HCT116 (cell line): ENCODE measurements around the gene SLC22A8. TPM values are rescaled to one million over a fixed set of nuclear protein-coding genes. Genes with fewer than 3 reads are reported as not detected.

Experiments
- ATAC-seq: fragments of 200-7000 bp; cut with Tn5 transposase; 2 replicates; pipeline ENCODE4 v1.9.1; 2020; ENCODE audit warnings: mild to moderate bottlenecking, moderate library complexity
- BruUV-seq: library from RNA; stranded (reverse); fragments of 400-500 nt; replicated peaks from 2 replicates; lab custom pipeline; 2021; lab: Mats Ljungman, UMichigan
- CTCF ChIA-PET: fragments of 300-600 bp; sonication (Branson Sonifier 250); formaldehyde crosslinking; loops from one replicate; lab custom pipeline; 2021; ENCODE audit warnings: antibody characterized with exemption; lab: Charles Lee
- POLR2A ChIA-PET: fragments of 300-600, 350-600 bp; sonication (Branson Sonifier 250); formaldehyde crosslinking; loops from one replicate; lab custom pipeline; 2021; ENCODE audit warnings: antibody characterized with exemption; lab: Charles Lee
- RAD21 ChIA-PET, 2 experiments: fragments of 300-600 bp; sonication (Branson Sonifier 250); formaldehyde crosslinking; loops; one replicate each; lab custom pipeline; 2023; ENCODE audit warnings: low total read pairs in 2 of 2; ENCODE audit not compliant: uncharacterized antibody in 2 of 2, unreplicated experiment in 2 of 2, low non-redundant PET in 1 of 2; lab: Charles Lee
- DNase-seq: peaks from one replicate; pipeline ENCODE4 v3.0.0-alpha.2; 2010; ENCODE audit warnings: low read depth, low spot score
- H2AFZ ChIP-seq: fragments of 200-600 bp; shearing (Covaris generic), sonication (generic); 2 replicates; pipeline ENCODE4 v1.6.1; 2017; ENCODE audit warnings: low read depth, mixed run types, mixed read lengths, antibody characterized with exemption, low read length; ENCODE audit not compliant: poor library complexity, severe bottlenecking
- H3K27ac ChIP-seq: 2 replicates; pipeline ENCODE4 v1.5.1; 2012; ENCODE audit warnings: low read depth, low read length
- H3K27me3 ChIP-seq: fragments of 200-600 bp; sonication (generic); 2 replicates; pipeline ENCODE4 v1.6.1; 2016; ENCODE audit warnings: mixed run types, low read length, mixed read lengths; ENCODE audit not compliant: insufficient read depth
- H3K36me3 ChIP-seq, 2 experiments: fragments of 200-500 bp in 1 of 2; fragments of 200-600 bp in 1 of 2; sonication (Bioruptor generic) in 1 of 2; sonication (generic) in 1 of 2; 2 replicates each; pipeline versions ENCODE4 v1.5.1 to v1.6.1; 2014 to 2016; ENCODE audit warnings: low read length in 2 of 2, inconsistent platforms in 1 of 2, mixed read lengths in 1 of 2, mixed run types in 1 of 2; ENCODE audit not compliant: insufficient read depth in 2 of 2, control insufficient read depth in 1 of 2
- H3K4me1 ChIP-seq, 2 experiments: fragments of 200-600 bp in 1 of 2; sonication (generic) in 1 of 2; 2 replicates each; pipeline versions ENCODE4 v1.5.1 to v1.6.1; 2012 to 2017; ENCODE audit warnings: low read length in 2 of 2, inconsistent platforms in 1 of 2, mild to moderate bottlenecking in 1 of 2, mixed read lengths in 1 of 2, mixed run types in 1 of 2, moderate library complexity in 1 of 2; ENCODE audit not compliant: insufficient read depth in 2 of 2, control insufficient read depth in 1 of 2
- H3K4me2 ChIP-seq: fragments of 200-600 bp; sonication (generic); 2 replicates; pipeline ENCODE4 v1.6.1; 2017; ENCODE audit warnings: mixed run types, low read length, mixed read lengths
- H3K4me3 ChIP-seq, 2 experiments: fragments of 200-600 bp in 1 of 2; sonication (generic) in 1 of 2; replicated peaks in 1 of 2; 2 replicates each; pipeline ENCODE4 v1.5.1; 2011 to 2016; ENCODE audit warnings: low read length in 2 of 2, control low read depth in 1 of 2, low read depth in 1 of 2, mild to moderate bottlenecking in 1 of 2, mixed read lengths in 1 of 2, mixed run types in 1 of 2
- H3K79me2 ChIP-seq: fragments of 200-600 bp; sonication (generic); 2 replicates; pipeline ENCODE4 v1.6.1; 2017; ENCODE audit warnings: mild to moderate bottlenecking, mixed run types, low read length, moderate library complexity, mixed read lengths; ENCODE audit not compliant: insufficient read depth
- H3K9ac ChIP-seq: fragments of 200-600 bp; sonication (generic); 2 replicates; pipeline ENCODE4 v1.6.1; 2016; ENCODE audit warnings: low read length, mixed read lengths
- H3K9me2 ChIP-seq: fragments of 200-600 bp; sonication (generic), shearing (Covaris generic); 2 replicates; pipeline ENCODE4 v1.6.1; 2017; ENCODE audit warnings: mixed run types, mild to moderate bottlenecking, moderate library complexity; ENCODE audit not compliant: insufficient read depth
- H3K9me3 ChIP-seq, 2 experiments: fragments of 200-500 bp in 1 of 2; fragments of 200-600 bp in 1 of 2; sonication (Bioruptor generic) in 1 of 2; sonication (generic) in 1 of 2; 2 replicates each; pipeline ENCODE4 v1.6.1; 2014 to 2017; ENCODE audit warnings: low read length in 2 of 2, mixed read lengths in 2 of 2, inconsistent platforms in 1 of 2, low read depth in 1 of 2, mild to moderate bottlenecking in 1 of 2, mixed run types in 1 of 2, moderate library complexity in 1 of 2; ENCODE audit not compliant: control insufficient read depth in 1 of 2, insufficient read depth in 1 of 2
- H4K20me1 ChIP-seq: fragments of 200-600 bp; sonication (generic), shearing (Covaris generic); 2 replicates; pipeline ENCODE4 v1.6.1; 2017; ENCODE audit warnings: mixed run types, mild to moderate bottlenecking, moderate library complexity; ENCODE audit not compliant: insufficient read depth
- ATF3 ChIP-seq: IDR thresholded peaks from 2 replicates; pipeline ENCODE4 v1.6.1; 2012
- CBX3 ChIP-seq: IDR thresholded peaks from 2 replicates; pipeline ENCODE4 v1.6.1; 2012; ENCODE audit warnings: low read depth
- CEBPB ChIP-seq: IDR thresholded peaks from 2 replicates; pipeline ENCODE4 v1.6.1; 2012; ENCODE audit warnings: low read depth
- CTCF ChIP-seq, 3 experiments: fragments of 200-600 bp in 1 of 3; sonication (generic) in 1 of 3; IDR thresholded peaks in 2 of 3; conservative IDR thresholded peaks in 1 of 3; 2 replicates each; pipeline ENCODE4 v1.5.1; 2012 to 2017; ENCODE audit warnings: low read depth in 2 of 3, low read length in 2 of 3, antibody characterized with exemption in 1 of 3, borderline replicate concordance in 1 of 3, control low read depth in 1 of 3, mild to moderate bottlenecking in 1 of 3, mixed read lengths in 1 of 3, mixed run types in 1 of 3, moderate library complexity in 1 of 3; ENCODE audit not compliant: insufficient read depth in 1 of 3
- ELF1 ChIP-seq: IDR thresholded peaks from 2 replicates; pipeline ENCODE4 v1.6.1; 2012; ENCODE audit warnings: low read depth, borderline replicate concordance
- EZH2 ChIP-seq: fragments of 200-600 bp; sonication (generic); IDR thresholded peaks from 2 replicates; pipeline ENCODE4 v1.6.1; 2017; ENCODE audit warnings: antibody characterized with exemption, mixed run types
- EZH2phosphoT487 ChIP-seq: fragments of 200-600 bp; IDR thresholded peaks from 2 replicates; pipeline ENCODE4 v1.6.1; 2018; ENCODE audit warnings: antibody characterized with exemption, borderline replicate concordance
- FOSL1 ChIP-seq: IDR thresholded peaks from 2 replicates; pipeline ENCODE4 v1.6.1; 2012; ENCODE audit warnings: low read depth
- JUND ChIP-seq: IDR thresholded peaks from 2 replicates; pipeline ENCODE4 v1.6.1; 2012
- MAX ChIP-seq: IDR thresholded peaks from 2 replicates; pipeline ENCODE4 v1.6.1; 2012
- POLR2A ChIP-seq: IDR thresholded peaks from 2 replicates; pipeline ENCODE4 v1.7.0; 2011; ENCODE audit warnings: borderline replicate concordance; ENCODE audit not compliant: insufficient read depth, insufficient read length; ENCODE audit errors: extremely low read depth
- RAD21 ChIP-seq: IDR thresholded peaks from 2 replicates; pipeline ENCODE4 v1.6.1; 2012; ENCODE audit warnings: low read depth, mild to moderate bottlenecking
- REST ChIP-seq: IDR thresholded peaks from 2 replicates; pipeline ENCODE4 v1.6.1; 2012; ENCODE audit warnings: low read depth
- SIN3A ChIP-seq: IDR thresholded peaks from 2 replicates; pipeline ENCODE4 v1.6.1; 2012; ENCODE audit warnings: low read depth
- SP1 ChIP-seq: IDR thresholded peaks from 2 replicates; pipeline ENCODE4 v1.6.1; 2012; ENCODE audit warnings: low read depth
- TCF7L2 ChIP-seq: IDR thresholded peaks from 2 replicates; pipeline ENCODE4 v1.7.0; 2011; ENCODE audit warnings: borderline replicate concordance, inconsistent platforms; ENCODE audit not compliant: insufficient read depth, insufficient read length; ENCODE audit errors: extremely low read depth
- ZBTB33 ChIP-seq: IDR thresholded peaks from 2 replicates; pipeline ENCODE4 v1.6.1; 2011; ENCODE audit warnings: mild to moderate bottlenecking, low read length, moderate library complexity; ENCODE audit not compliant: insufficient replicate concordance; ENCODE audit errors: extremely low read depth
- ZFX ChIP-seq: fragments of 450-650 bp; IDR thresholded peaks from 2 replicates; pipeline ENCODE4 v1.6.1; 2017
- ZNF274 ChIP-seq: fragments of 200-500 bp; sonication (Bioruptor generic); IDR thresholded peaks from 2 replicates; pipeline ENCODE4 v1.6.1; 2014; ENCODE audit warnings: mild to moderate bottlenecking, low read depth, low read length, inconsistent platforms
- intact Hi-C: fragments of 100-400 bp; cut with micrococcal nuclease; formaldehyde crosslinking; loops from 2 replicates; pipeline ENCODE4 v1.10.0; 2022
- total RNA-seq: library from RNA; stranded (reverse); gene quantifications from one replicate; pipeline ENCODE4 v1.2.1, GENCODE V29; 2021; ENCODE audit not compliant: unreplicated experiment

SLC22A8 gene
- total RNA-seq, 1 experiment from 2014 or later, result not detected

GRCh38 chr11:63042596-63042995 lies 27.0 kb upstream of the SLC22A8 start:
- H4K20me1 ChIP-seq, result no peaks in the 10 kb centered on the region
- no peaks in the 10 kb centered on the region for H3K9me2 ChIP-seq
- CTCF ChIA-PET, result no interaction called here
- RAD21 ChIA-PET, result no interaction called here
- no TSS peak for BruUV-seq
- H3K27ac ChIP-seq, result no peak overlapping the region
- POLR2A ChIA-PET, result no interaction called here
- no peak for ATAC-seq
- H3K79me2 ChIP-seq, result no peaks in the 10 kb centered on the region
- H3K9ac ChIP-seq, result no peak overlapping the region
- H3K9me3 ChIP-seq, result no peaks in the 10 kb centered on the region
- H3K4me1 ChIP-seq, result no peaks in the 10 kb centered on the region
- no peaks in the 10 kb centered on the region for H3K27me3 ChIP-seq
- no peak overlapping the region for H2AFZ ChIP-seq
- H3K4me2 ChIP-seq, result no peak overlapping the region
- no peak for DNase-seq
- H3K4me3 ChIP-seq, result no peak overlapping the region
- H3K36me3 ChIP-seq, result no peaks in the 10 kb centered on the region
- no peak for TF ChIP-seq ZNF274
- no peak for TF ChIP-seq MAX
- no peak for TF ChIP-seq ATF3
- no peak for TF ChIP-seq ELF1
- no peak for TF ChIP-seq CBX3
- no peak for TF ChIP-seq CEBPB
- no peak for TF ChIP-seq RAD21
- no peak for TF ChIP-seq REST
- no peak for TF ChIP-seq POLR2A
- no peak for TF ChIP-seq SP1
- no peak for TF ChIP-seq ZBTB33
- TF ChIP-seq ZFX, result no peak
- TF ChIP-seq EZH2phosphoT487, result no peak
- TF ChIP-seq TCF7L2, result no peak
- no peak for TF ChIP-seq EZH2
- TF ChIP-seq JUND, result no peak
- TF ChIP-seq FOSL1, result no peak
- no peak for TF ChIP-seq SIN3A
- TF ChIP-seq CTCF (IDR thresholded peaks at IDR 0.05 in 2 of 3, conservative IDR thresholded peaks at IDR 0.05 in 1 of 3; ENCODE audit: borderline replicate concordance in 1 of 3, insufficient read depth in 1 of 3, low read depth in 2 of 3, low read length in 2 of 3), result no peak
- intact Hi-C loops, result no loop called here
